OCI-LY7 (cell line): Measurements from ENCODE around the gene AURKAIP1.

Source experiments
- CTCF ChIP-seq: fragments of 200-600 bp; sonication (generic); conservative IDR thresholded peaks from 2 replicates; pipeline ENCODE4 v1.5.1; 2014; ENCODE audit warnings: mild to moderate bottlenecking, antibody characterized with exemption, low read length, moderate library complexity, mixed read lengths
- EZH2phosphoT487 ChIP-seq: fragments of 200-600 bp; sonication (generic); IDR thresholded peaks from 2 replicates; pipeline ENCODE4 v1.6.1; 2018; ENCODE audit warnings: low read depth, borderline replicate concordance, mild to moderate bottlenecking, mixed run types, antibody characterized with exemption, low read length, moderate library complexity, mixed read lengths

DNA sequence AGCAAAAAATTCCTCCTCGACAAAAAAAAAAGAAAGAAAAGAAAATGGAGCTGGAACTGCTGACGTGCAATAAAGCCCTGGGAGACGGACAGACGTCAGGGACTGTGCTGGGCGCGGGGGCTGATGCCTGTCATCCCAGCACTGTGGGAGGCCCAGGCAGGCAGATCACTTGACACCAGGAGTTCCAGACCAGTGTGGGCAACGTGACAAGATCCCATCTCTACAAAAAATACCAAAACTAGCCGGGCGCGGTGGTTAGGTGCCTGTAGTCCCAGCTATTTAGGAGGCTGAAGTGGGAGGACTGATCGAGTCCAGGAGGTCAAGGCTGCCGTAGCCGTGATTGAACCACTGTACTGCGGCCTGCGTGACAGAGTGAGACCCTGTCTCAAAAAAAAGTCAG lies 49.7 kb upstream of the AURKAIP1 start:
- TF ChIP-seq CTCF (no peak), EZH2phosphoT487 (no peak)
